Keratinocyte (primary cell): ENCODE measurements around the gene TPCN2. TPM values are rescaled to one million over a fixed set of nuclear protein-coding genes. Genes with fewer than 3 reads are reported as not detected.

ENCODE experiments used
- DNase-seq: peaks from one replicate; pipeline ENCODE4 v3.0.0-alpha.2; 2011; ENCODE audit warnings: low read depth, missing footprints, low spot score
- FAIRE-seq: peaks from 2 replicates; lab custom pipeline; 2011; peaks lifted over from hg19 to GRCh38; lab: Jason Lieb, UNC
- H2AFZ ChIP-seq: 2 replicates; pipeline ENCODE4 v1.6.0; 2012; ENCODE audit warnings: low read length, control low read depth, inconsistent platforms; ENCODE audit not compliant: control insufficient read depth
- H3K27ac ChIP-seq: 2 replicates; pipeline ENCODE4 v1.5.1; 2011; ENCODE audit warnings: low read length; ENCODE audit not compliant: control insufficient read depth, insufficient read depth
- H3K27me3 ChIP-seq: 3 replicates; pipeline ENCODE4 v1.6.0; 2011; ENCODE audit warnings: low read length; ENCODE audit not compliant: control insufficient read depth, insufficient read depth; ENCODE audit errors: extremely low read depth
- H3K36me3 ChIP-seq, 2 experiments: 2 replicates in 1 of 2; 3 replicates in 1 of 2; pipeline ENCODE4 v1.5.1; 2011; ENCODE audit warnings: low read length in 2 of 2, mild to moderate bottlenecking in 1 of 2; ENCODE audit not compliant: control insufficient read depth in 2 of 2, insufficient read depth in 2 of 2; ENCODE audit errors: extremely low read depth in 1 of 2
- H3K4me1 ChIP-seq: 3 replicates; pipeline ENCODE4 v1.5.1; 2011; ENCODE audit warnings: low read length; ENCODE audit not compliant: control insufficient read depth, insufficient read depth; ENCODE audit errors: extremely low read depth
- H3K4me2 ChIP-seq: 3 replicates; pipeline ENCODE4 v1.6.0; 2011; ENCODE audit warnings: low read depth, low read length; ENCODE audit not compliant: control insufficient read depth, insufficient read depth; ENCODE audit errors: extremely low read depth
- H3K4me3 ChIP-seq, 3 experiments: fragments of 200-600 bp in 1 of 3; sonication (generic) in 1 of 3; 2 replicates in 2 of 3; 3 replicates in 1 of 3; pipeline ENCODE4 v1.5.1; 2011 to 2016; ENCODE audit warnings: low read length in 3 of 3, mild to moderate bottlenecking in 3 of 3, control low read depth in 2 of 3, inconsistent platforms in 1 of 3, low read depth in 1 of 3, mixed read lengths in 1 of 3, mixed run types in 1 of 3, moderate library complexity in 1 of 3; ENCODE audit not compliant: control insufficient read depth in 2 of 3, insufficient read depth in 2 of 3; ENCODE audit errors: extremely low read depth in 1 of 3
- H3K79me2 ChIP-seq: 2 replicates; pipeline ENCODE4 v1.6.0; 2012; ENCODE audit warnings: low read length; ENCODE audit not compliant: control insufficient read depth, insufficient read depth
- H3K9ac ChIP-seq: 3 replicates; pipeline ENCODE4 v1.6.0; 2011; ENCODE audit warnings: low read length; ENCODE audit not compliant: control insufficient read depth, insufficient read depth; ENCODE audit errors: extremely low read depth
- H3K9me1 ChIP-seq: 3 replicates; pipeline ENCODE4 v1.6.0; 2011; ENCODE audit warnings: low read length; ENCODE audit not compliant: control insufficient read depth, insufficient read depth; ENCODE audit errors: extremely low read depth
- H3K9me3 ChIP-seq: 2 replicates; pipeline ENCODE4 v1.5.1; 2012; ENCODE audit warnings: low read depth, low read length; ENCODE audit not compliant: control insufficient read depth
- H4K20me1 ChIP-seq: 3 replicates; pipeline ENCODE4 v1.6.0; 2011; ENCODE audit warnings: low read length; ENCODE audit not compliant: control insufficient read depth, insufficient read depth; ENCODE audit errors: extremely low read depth
- EZH2 ChIP-seq: IDR thresholded peaks from one replicate; pipeline ENCODE4 v1.6.1; 2012; ENCODE audit warnings: inconsistent platforms, mild to moderate bottlenecking, low read length, moderate library complexity
- dilution Hi-C: fragments of 300-500 bp; cut with MboI; formaldehyde crosslinking; loops from one replicate; pipeline ENCODE4 v1.7.0; 2020; ENCODE audit warnings: low sequenced_read_pairs; ENCODE audit not compliant: extremely low pct_ligation_motif_present
- polyA plus RNA-seq, 5 experiments: library from polyadenylated mRNA; depleted of rRNA in 3 of 5; stranded (reverse) in 3 of 5; stranded (forward) in 1 of 5; unstranded in 1 of 5; fragments of >200 nt; gene quantifications; 1 replicate in 1 of 5; 2 replicates in 3 of 5; 3 replicates in 1 of 5; pipeline versions ENCODE4 v1.2.1 to v1.2.3, GENCODE V29; 2011 to 2012; ENCODE audit warnings: missing spikeins in 2 of 5, low read depth in 1 of 5, low replicate concordance in 1 of 5
- TF ChIP-seq, protein P1 (sequence below), 3 experiments: IDR thresholded peaks in 1 of 3; conservative IDR thresholded peaks in 1 of 3; optimal IDR thresholded peaks in 1 of 3; 2 replicates in 2 of 3; 3 replicates in 1 of 3; pipeline versions ENCODE3 to v1.5.1; 2011; ENCODE audit warnings: low read length in 3 of 3, mild to moderate bottlenecking in 3 of 3, moderate library complexity in 2 of 3, control low read depth in 1 of 3, inconsistent platforms in 1 of 3; ENCODE audit not compliant: insufficient read depth in 2 of 3; ENCODE audit errors: extremely low read depth in 1 of 3

Gene TPCN2
- polyA plus RNA-seq, 1 donor (not counting 4 experiments of a cell fraction or from before 2014, with no cell fraction given), result 7.7 TPM

DNA sequence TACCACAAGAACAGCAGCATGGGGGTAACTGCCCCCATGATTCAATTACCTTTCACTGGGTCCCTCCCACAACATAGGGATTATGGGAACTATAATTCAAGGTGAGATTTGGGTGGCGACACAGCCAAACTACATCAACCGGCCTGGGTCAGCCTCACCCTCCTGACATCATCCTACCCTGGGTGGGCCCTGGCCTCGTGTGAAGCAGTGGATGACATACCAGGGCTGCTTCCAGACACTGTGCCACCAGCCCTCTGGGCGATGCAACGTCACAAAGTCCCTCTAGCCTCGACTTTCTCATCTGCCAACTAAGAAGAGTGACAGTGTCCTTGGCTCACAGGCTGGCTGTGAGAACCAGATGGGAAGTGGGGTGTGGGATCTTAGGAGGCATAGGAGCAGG, 8.7 kb upstream of the TPCN2 start:
- Histone ChIP-seq H4K20me1 (no peaks in the 10 kb centered on the region), H3K9me3 (no peaks in the 10 kb centered on the region), H3K4me1 (no peaks in the 10 kb centered on the region), H3K79me2 (no peaks in the 10 kb centered on the region), H3K9me1 (no peaks in the 10 kb centered on the region), H3K27ac (no peak overlapping the region), H3K9ac (no peak overlapping the region), H3K36me3 (no peaks in the 10 kb centered on the region), H3K27me3 (peaks cover 8% of the 10 kb centered on the region), H3K4me2 (no peak overlapping the region), H3K4me3 (no peak overlapping the region), H2AFZ (no peak overlapping the region)
- dilution Hi-C loops, result no loop called here
- no peak for DNase-seq
- FAIRE-seq, result no peak
- no peak for TF ChIP-seq EZH2
- TF ChIP-seq, protein P1, sequence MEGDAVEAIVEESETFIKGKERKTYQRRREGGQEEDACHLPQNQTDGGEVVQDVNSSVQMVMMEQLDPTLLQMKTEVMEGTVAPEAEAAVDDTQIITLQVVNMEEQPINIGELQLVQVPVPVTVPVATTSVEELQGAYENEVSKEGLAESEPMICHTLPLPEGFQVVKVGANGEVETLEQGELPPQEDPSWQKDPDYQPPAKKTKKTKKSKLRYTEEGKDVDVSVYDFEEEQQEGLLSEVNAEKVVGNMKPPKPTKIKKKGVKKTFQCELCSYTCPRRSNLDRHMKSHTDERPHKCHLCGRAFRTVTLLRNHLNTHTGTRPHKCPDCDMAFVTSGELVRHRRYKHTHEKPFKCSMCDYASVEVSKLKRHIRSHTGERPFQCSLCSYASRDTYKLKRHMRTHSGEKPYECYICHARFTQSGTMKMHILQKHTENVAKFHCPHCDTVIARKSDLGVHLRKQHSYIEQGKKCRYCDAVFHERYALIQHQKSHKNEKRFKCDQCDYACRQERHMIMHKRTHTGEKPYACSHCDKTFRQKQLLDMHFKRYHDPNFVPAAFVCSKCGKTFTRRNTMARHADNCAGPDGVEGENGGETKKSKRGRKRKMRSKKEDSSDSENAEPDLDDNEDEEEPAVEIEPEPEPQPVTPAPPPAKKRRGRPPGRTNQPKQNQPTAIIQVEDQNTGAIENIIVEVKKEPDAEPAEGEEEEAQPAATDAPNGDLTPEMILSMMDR (optimal IDR thresholded peaks at IDR 0.05 in 1 of 3, IDR thresholded peaks at IDR 0.05 in 1 of 3, conservative IDR thresholded peaks at IDR 0.05 in 1 of 3; ENCODE audit: extremely low read depth in 1 of 3, insufficient read depth in 2 of 3, low read length in 3 of 3), result no peak

DNA sequence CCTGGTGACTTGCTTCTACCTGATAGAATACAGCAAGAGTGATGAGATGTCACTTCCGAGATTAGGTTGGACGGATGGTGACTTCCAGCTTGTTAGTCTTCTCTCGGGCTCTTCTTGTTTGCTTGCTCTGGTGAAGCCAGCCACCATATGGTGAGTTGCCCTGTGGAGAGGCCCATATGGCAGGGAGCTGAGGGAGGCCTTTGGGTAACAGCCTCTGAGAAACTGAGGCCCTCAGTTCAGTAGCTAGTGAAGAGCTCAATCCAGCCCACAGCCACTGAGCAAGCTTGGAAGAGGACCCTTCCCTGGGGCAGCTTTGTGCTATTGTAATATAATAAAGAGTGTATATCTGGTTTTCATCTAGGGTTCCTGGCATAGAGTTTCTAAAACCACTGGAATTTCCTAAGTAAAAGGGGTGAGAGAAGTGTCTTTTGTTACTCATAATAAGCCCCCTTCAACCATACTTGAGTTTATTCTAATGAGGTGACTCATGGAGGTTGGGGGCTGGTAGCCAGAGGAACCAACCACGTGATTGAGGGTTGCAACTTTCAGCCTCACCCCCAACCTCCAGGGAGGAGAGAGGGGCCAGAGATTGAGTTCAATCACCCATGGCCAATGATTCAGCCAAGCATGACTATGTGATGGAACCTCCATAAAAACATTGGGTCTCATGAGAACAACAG, 8.0 kb upstream of the TPCN2 start:
- Histone ChIP-seq H3K9me3 (no peaks in the 10 kb centered on the region), H3K79me2 (no peaks in the 10 kb centered on the region), H3K27ac (no peak overlapping the region), H3K27me3 (peaks cover 8% of the 10 kb centered on the region), H3K4me2 (no peak overlapping the region), H3K4me1 (no peaks in the 10 kb centered on the region), H4K20me1 (no peaks in the 10 kb centered on the region), H3K9ac (no peak overlapping the region), H3K9me1 (no peaks in the 10 kb centered on the region), H3K36me3 (no peaks in the 10 kb centered on the region), H3K4me3 (no peak overlapping the region), H2AFZ (no peak overlapping the region)
- FAIRE-seq (no peak), DNase-seq (no peak)
- TF ChIP-seq, protein P1 (optimal IDR thresholded peaks at IDR 0.05 in 1 of 3, IDR thresholded peaks at IDR 0.05 in 1 of 3, conservative IDR thresholded peaks at IDR 0.05 in 1 of 3; ENCODE audit: extremely low read depth in 1 of 3, insufficient read depth in 2 of 3, low read length in 3 of 3), result no peak
- no peak for TF ChIP-seq EZH2
- dilution Hi-C loops, result no loop called here
